Endothelial cell of umbilical vein (primary cell): ENCODE data around the gene HCFC2. TPM values are rescaled to one million over a fixed set of nuclear protein-coding genes. Genes with fewer than 3 reads are reported as not detected.

ENCODE experiments used
- BruUV-seq: library from RNA; stranded (reverse); fragments of 400-500 nt; replicated peaks from 2 replicates; lab custom pipeline; 2021; lab: Mats Ljungman, UMichigan
- CTCF ChIA-PET: fragments of 300-600, 350-600 bp; sonication (Branson Sonifier 250); formaldehyde crosslinking; loops from one replicate; lab custom pipeline; 2021; ENCODE audit warnings: antibody characterized with exemption, inconsistent platforms; lab: Charles Lee
- POLR2A ChIA-PET: fragments of 300-600, 350-600 bp; sonication (Branson Sonifier 250); formaldehyde crosslinking; loops from one replicate; lab custom pipeline; 2021; ENCODE audit warnings: antibody characterized with exemption, inconsistent platforms; lab: Charles Lee
- DNase-seq: peaks from one replicate; pipeline ENCODE4 v3.0.0-alpha.2; 2011; ENCODE audit warnings: low read depth, low spot score
- FAIRE-seq: peaks from 2 replicates; lab custom pipeline; 2011; peaks lifted over from hg19 to GRCh38; lab: Jason Lieb, UNC
- H2AFZ ChIP-seq: 2 replicates; pipeline ENCODE4 v1.6.0; 2012; ENCODE audit warnings: low read depth, low read length, control low read depth, inconsistent platforms
- H3K27ac ChIP-seq: 2 replicates; pipeline ENCODE4 v1.5.1; 2011; ENCODE audit warnings: low read depth, mild to moderate bottlenecking, control low read depth, low read length, moderate library complexity; ENCODE audit not compliant: insufficient read depth
- H3K27me3 ChIP-seq, 2 experiments: 2 replicates each; pipeline versions ENCODE4 v1.6.0 to v1.6.1; 2011; ENCODE audit warnings: low read length in 2 of 2, mixed read lengths in 1 of 2; ENCODE audit not compliant: control insufficient read depth in 2 of 2, insufficient read depth in 2 of 2
- H3K36me3 ChIP-seq, 2 experiments: 2 replicates in 1 of 2; 3 replicates in 1 of 2; pipeline ENCODE4 v1.5.1; 2011; ENCODE audit warnings: low read length in 2 of 2, mild to moderate bottlenecking in 1 of 2, moderate library complexity in 1 of 2; ENCODE audit not compliant: control insufficient read depth in 2 of 2, insufficient read depth in 2 of 2; ENCODE audit errors: extremely low read depth in 1 of 2
- H3K4me1 ChIP-seq: 3 replicates; pipeline ENCODE4 v1.5.1; 2011; ENCODE audit warnings: mild to moderate bottlenecking, low read length; ENCODE audit not compliant: control insufficient read depth, insufficient read depth; ENCODE audit errors: extremely low read depth
- H3K4me2 ChIP-seq: 2 replicates; pipeline ENCODE4 v1.6.1; 2011; ENCODE audit warnings: low read length, control low read depth, mixed read lengths; ENCODE audit not compliant: insufficient read depth
- H3K4me3 ChIP-seq, 3 experiments: fragments of 200-600 bp in 1 of 3; sonication (generic), shearing (Covaris generic) in 1 of 3; replicated peaks in 1 of 3; 2 replicates each; pipeline ENCODE4 v1.5.1; 2011 to 2016; ENCODE audit warnings: control low read depth in 3 of 3, low read length in 3 of 3, mild to moderate bottlenecking in 2 of 3, inconsistent platforms in 1 of 3, low read depth in 1 of 3, moderate library complexity in 1 of 3; ENCODE audit not compliant: insufficient read depth in 1 of 3
- H3K79me2 ChIP-seq: 2 replicates; pipeline ENCODE4 v1.6.0; 2012; ENCODE audit warnings: low read length, inconsistent platforms; ENCODE audit not compliant: control insufficient read depth, insufficient read depth
- H3K9ac ChIP-seq: replicated peaks from 2 replicates; pipeline ENCODE3; 2011; ENCODE audit warnings: low read length, control low read depth; ENCODE audit not compliant: insufficient read depth; ENCODE audit errors: extremely low read depth
- H3K9me1 ChIP-seq: replicated peaks from 3 replicates; pipeline ENCODE4 v1.6.0; 2011; ENCODE audit warnings: mild to moderate bottlenecking, low read length; ENCODE audit not compliant: control insufficient read depth, insufficient read depth; ENCODE audit errors: extremely low read depth
- H3K9me3 ChIP-seq: replicated peaks from 2 replicates; pipeline ENCODE4 v1.5.1; 2012; ENCODE audit warnings: low read length, inconsistent platforms; ENCODE audit not compliant: control insufficient read depth, insufficient read depth
- H4K20me1 ChIP-seq: replicated peaks from 2 replicates; pipeline ENCODE3; 2011; ENCODE audit warnings: mild to moderate bottlenecking, low read length; ENCODE audit not compliant: control insufficient read depth, insufficient read depth; ENCODE audit errors: extremely low read depth
- EZH2 ChIP-seq: IDR thresholded peaks from 2 replicates; pipeline ENCODE4 v1.6.1; 2012; ENCODE audit warnings: borderline replicate concordance, low read depth, mild to moderate bottlenecking, moderate library complexity, low read length, inconsistent platforms; ENCODE audit not compliant: severe bottlenecking
- FOS ChIP-seq: IDR thresholded peaks from 2 replicates; pipeline ENCODE4 v1.6.1; 2011; ENCODE audit warnings: mild to moderate bottlenecking, low read length, moderate library complexity, borderline replicate concordance; ENCODE audit not compliant: insufficient read depth
- GATA2 ChIP-seq: IDR thresholded peaks from 2 replicates; pipeline ENCODE4 v1.7.0; 2011; ENCODE audit warnings: low read depth, mild to moderate bottlenecking, moderate library complexity, mixed read lengths, low read length; ENCODE audit not compliant: insufficient read length, insufficient read depth
- JUN ChIP-seq: IDR thresholded peaks from 2 replicates; pipeline ENCODE4 v1.6.1; 2011; ENCODE audit warnings: borderline replicate concordance, low read depth; ENCODE audit not compliant: insufficient read length, insufficient read depth
- MYC ChIP-seq: IDR thresholded peaks from one replicate; pipeline ENCODE4 v1.6.1; 2011; ENCODE audit warnings: mild to moderate bottlenecking, low read depth, low read length
- POLR2A ChIP-seq: IDR thresholded peaks from 2 replicates; pipeline ENCODE4 v1.6.1; 2012; ENCODE audit warnings: low read depth, mild to moderate bottlenecking, control low read depth, low read length
- POLR2AphosphoS5 ChIP-seq: IDR thresholded peaks from 2 replicates; pipeline ENCODE4 v1.6.1; 2012; ENCODE audit warnings: low read depth, mild to moderate bottlenecking, control low read depth, low read length, moderate library complexity; ENCODE audit not compliant: insufficient read depth
- dilution Hi-C: fragments of 300-500 bp; cut with MboI; formaldehyde crosslinking; loops from one replicate; pipeline ENCODE4 v1.15.0; 2019; ENCODE audit warnings: low sequenced_read_pairs; ENCODE audit not compliant: extremely low pct_ligation_motif_present
- intact Hi-C: fragments of 100-400 bp; cut with micrococcal nuclease; formaldehyde crosslinking; loops from one replicate; pipeline ENCODE4 v1.10.0; 2022
- polyA plus RNA-seq, 4 experiments: library from polyadenylated mRNA; depleted of rRNA in 3 of 4; stranded (reverse) in 3 of 4; unstranded in 1 of 4; fragments of >200 nt; gene quantifications; 2 replicates each; pipeline versions ENCODE4 v1.2.1 to v1.2.3, GENCODE V29; 2011 to 2012; ENCODE audit warnings: missing spikeins in 1 of 4
- total RNA-seq: library from RNA; stranded (reverse); gene quantifications from 2 replicates; pipeline ENCODE4 v1.2.3, GENCODE V29; 2021
- TF ChIP-seq, protein P1 (sequence below), 2 donors: IDR thresholded peaks; 1 replicate in 1 of 2; 2 replicates in 1 of 2; pipeline ENCODE4 v1.5.1; 2011; ENCODE audit warnings: low read length in 2 of 2, mild to moderate bottlenecking in 2 of 2, moderate library complexity in 2 of 2, control low read depth in 1 of 2, inconsistent platforms in 1 of 2, low read depth in 1 of 2; ENCODE audit not compliant: insufficient read depth in 1 of 2; ENCODE audit errors: extremely low read depth in 1 of 2
- TF ChIP-seq, protein P2 (sequence below): IDR thresholded peaks from 2 replicates; pipeline ENCODE4 v1.6.1; 2011; ENCODE audit not compliant: insufficient read depth, insufficient read length

HCFC2 gene
- total and polyA plus RNA-seq, 2 donors (not counting 3 experiments of a cell fraction or from before 2014, with no cell fraction given), result 6.0 to 15.6 TPM

DNA sequence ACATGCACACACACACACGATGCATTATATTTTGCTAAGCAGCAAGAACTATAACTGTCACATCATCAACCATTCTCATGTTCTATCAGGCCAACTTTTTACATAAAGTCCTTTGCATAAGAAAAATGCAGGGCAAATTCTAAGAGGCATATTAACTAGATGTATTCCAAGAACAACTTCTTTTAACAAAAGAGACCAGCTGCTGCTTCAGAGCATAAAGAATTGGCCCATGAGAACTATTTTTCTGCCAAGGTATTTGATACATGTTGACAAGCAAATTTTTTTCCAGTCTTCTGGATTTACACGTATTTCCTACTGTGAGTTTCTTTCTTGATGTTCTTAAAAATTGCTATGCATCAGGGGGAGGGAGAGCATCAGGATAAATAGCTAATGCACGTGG is 41.5 kb upstream of the HCFC2 start:
- POLR2A ChIA-PET, result no interaction called here
- intact Hi-C loops, result no loop called here
- dilution Hi-C loops, result no loop called here

More for the DNA sequence above, 41.5 kb upstream of the HCFC2 start:
- H3K4me1 ChIP-seq, result no peaks in the 10 kb centered on the region
- DNase-seq, result no peak
- H2AFZ ChIP-seq, result no peak overlapping the region
- CTCF ChIA-PET, result no interaction called here
- H3K4me3 ChIP-seq, result no peak overlapping the region
- H3K9me1 ChIP-seq, result no peaks in the 10 kb centered on the region
- no peaks in the 10 kb centered on the region for H3K36me3 ChIP-seq
- H3K27ac ChIP-seq, result no peak overlapping the region
- no peaks in the 10 kb centered on the region for H3K9me3 ChIP-seq
- peaks cover 0 to 23% of the 10 kb centered on the region in 2 experiments for H3K27me3 ChIP-seq
- no peaks in the 10 kb centered on the region for H3K79me2 ChIP-seq
- no peak overlapping the region for H3K9ac ChIP-seq
- H3K4me2 ChIP-seq, result no peak overlapping the region
- no peaks in the 10 kb centered on the region for H4K20me1 ChIP-seq
- no TSS peak for BruUV-seq
- FAIRE-seq, result no peak
- no peak for TF ChIP-seq JUN
- TF ChIP-seq, protein P1, sequence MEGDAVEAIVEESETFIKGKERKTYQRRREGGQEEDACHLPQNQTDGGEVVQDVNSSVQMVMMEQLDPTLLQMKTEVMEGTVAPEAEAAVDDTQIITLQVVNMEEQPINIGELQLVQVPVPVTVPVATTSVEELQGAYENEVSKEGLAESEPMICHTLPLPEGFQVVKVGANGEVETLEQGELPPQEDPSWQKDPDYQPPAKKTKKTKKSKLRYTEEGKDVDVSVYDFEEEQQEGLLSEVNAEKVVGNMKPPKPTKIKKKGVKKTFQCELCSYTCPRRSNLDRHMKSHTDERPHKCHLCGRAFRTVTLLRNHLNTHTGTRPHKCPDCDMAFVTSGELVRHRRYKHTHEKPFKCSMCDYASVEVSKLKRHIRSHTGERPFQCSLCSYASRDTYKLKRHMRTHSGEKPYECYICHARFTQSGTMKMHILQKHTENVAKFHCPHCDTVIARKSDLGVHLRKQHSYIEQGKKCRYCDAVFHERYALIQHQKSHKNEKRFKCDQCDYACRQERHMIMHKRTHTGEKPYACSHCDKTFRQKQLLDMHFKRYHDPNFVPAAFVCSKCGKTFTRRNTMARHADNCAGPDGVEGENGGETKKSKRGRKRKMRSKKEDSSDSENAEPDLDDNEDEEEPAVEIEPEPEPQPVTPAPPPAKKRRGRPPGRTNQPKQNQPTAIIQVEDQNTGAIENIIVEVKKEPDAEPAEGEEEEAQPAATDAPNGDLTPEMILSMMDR (IDR thresholded peaks at IDR 0.05; ENCODE audit: extremely low read depth in 1 of 2, insufficient read depth in 1 of 2, low read depth in 1 of 2, low read length in 2 of 2), result no peak
- TF ChIP-seq MYC, result no peak
- TF ChIP-seq, protein P2, sequence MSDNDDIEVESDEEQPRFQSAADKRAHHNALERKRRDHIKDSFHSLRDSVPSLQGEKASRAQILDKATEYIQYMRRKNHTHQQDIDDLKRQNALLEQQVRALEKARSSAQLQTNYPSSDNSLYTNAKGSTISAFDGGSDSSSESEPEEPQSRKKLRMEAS, result no peak
- no peak for TF ChIP-seq POLR2A
- no peak for TF ChIP-seq EZH2
- no peak for TF ChIP-seq POLR2AphosphoS5
- TF ChIP-seq GATA2, result no peak
- no peak for TF ChIP-seq FOS
